ENCODE measurements around the gene TMEM203. TPM values are rescaled to one million over a fixed set of nuclear protein-coding genes. Genes with fewer than 3 reads are reported as not detected.

Gene TMEM203
- total RNA-seq, 4 donors from 2014 or later: 24.7 to 45.9 (median 32.0) TPM

Small RNA genes lying within 50 kb of the gene (microRNA-seq; reads per million reads assigned to microRNA genes)
- 0 reads per million in 2 donors for gene MIR3621 (ENCODE audit: borderline replicate concordance in 2 of 2)

Other genes with a start within 250 kb of the TMEM203 start
- 10 to 100 TPM in 3 of 4 donors, 1 to 10 TPM in 1; 2.3 to 35.2 (median 27.0) TPM for gene PTGDS, start 228.1 kb downstream of the TMEM203 start, total RNA-seq
- under 1 TPM in 1 of 4 donors, not detected in 3; 0.10 TPM for gene LCNL1, start 222.7 kb downstream of the TMEM203 start, total RNA-seq
- gene PAXX, start 213.2 kb downstream of the TMEM203 start, total RNA-seq: 10 to 100 TPM; 10.8 to 15.6 (median 14.6) TPM
- gene CLIC3, start 209.1 kb downstream of the TMEM203 start, total RNA-seq: under 1 TPM in 1 of 4 donors, not detected in 3; 0.36 TPM
- gene ABCA2, start 177.4 kb downstream of the TMEM203 start, total RNA-seq: 10 to 100 TPM; 14.1 to 20.0 (median 16.7) TPM
- gene FUT7, start 173.6 kb downstream of the TMEM203 start, total RNA-seq: not detected
- gene NPDC1, start 159.5 kb downstream of the TMEM203 start, total RNA-seq: 10 to 100 TPM; 11.3 to 22.3 (median 19.0) TPM
- gene ENTPD2, start 151.6 kb downstream of the TMEM203 start, total RNA-seq: under 1 TPM in 2 of 4 donors, not detected in 2; 0.22 to 0.55 TPM
- gene SAPCD2, start 135.1 kb downstream of the TMEM203 start, total RNA-seq: under 1 TPM in 3 of 4 donors, not detected in 1; 0.16 to 0.24 (median 0.17) TPM
- gene UAP1L1, start 128.1 kb downstream of the TMEM203 start, total RNA-seq: 1 to 10 TPM in 2 of 4 donors, under 1 TPM in 2; 0.49 to 2.5 (median 1.5) TPM
- 10 to 100 TPM; 15.9 to 31.9 (median 21.1) TPM for gene MAN1B1, start 118.7 kb downstream of the TMEM203 start, total RNA-seq
- gene DPP7, start 90.9 kb downstream of the TMEM203 start, total RNA-seq: 10 to 100 TPM; 36.9 to 63.1 (median 55.9) TPM
- not detected for gene GRIN1, start 66.5 kb downstream of the TMEM203 start, total RNA-seq
- not detected for gene LRRC26, start 35.6 kb downstream of the TMEM203 start, total RNA-seq
- gene TMEM210, start 33.6 kb downstream of the TMEM203 start, total RNA-seq: not detected
- gene ANAPC2, start 17.1 kb downstream of the TMEM203 start, total RNA-seq: 10 to 100 TPM; 10.2 to 12.4 (median 10.8) TPM
- gene SSNA1, start 17.0 kb downstream of the TMEM203 start, total RNA-seq: 100 to 1,000 TPM in 2 of 4 donors, 10 to 100 TPM in 2; 73.3 to 164 (median 94.4) TPM
- gene TPRN, start 4.9 kb downstream of the TMEM203 start, total RNA-seq: 10 to 100 TPM in 1 of 4 donors, 1 to 10 TPM in 3; 3.4 to 10.2 (median 6.3) TPM
- 1 to 10 TPM; 2.4 to 5.0 (median 4.1) TPM for gene NDOR1, start 52 bp upstream of the TMEM203 start, total RNA-seq
- 1 to 10 TPM; 1.1 to 6.5 (median 1.5) TPM for gene RNF208, start 16.6 kb upstream of the TMEM203 start, total RNA-seq
- under 1 TPM in 1 of 4 donors, not detected in 3; 0.42 TPM for gene CYSRT1, start 19.5 kb upstream of the TMEM203 start, total RNA-seq
- not detected for gene RNF224, start 21.9 kb upstream of the TMEM203 start, total RNA-seq
- gene SLC34A3, start 25.3 kb upstream of the TMEM203 start, total RNA-seq: not detected
- 100 to 1,000 TPM; 222 to 495 (median 363) TPM for gene TUBB4B, start 35.6 kb upstream of the TMEM203 start, total RNA-seq
- gene STPG3, start 45.6 kb upstream of the TMEM203 start, total RNA-seq: not detected
- 10 to 100 TPM; 21.6 to 61.5 (median 39.4) TPM for gene NELFB, start 49.7 kb upstream of the TMEM203 start, total RNA-seq
- gene TOR4A, start 72.1 kb upstream of the TMEM203 start, total RNA-seq: 1 to 10 TPM; 1.2 to 2.8 (median 1.7) TPM
- gene NRARP, start 96.6 kb upstream of the TMEM203 start, total RNA-seq: 1 to 10 TPM; 1.9 to 5.4 (median 3.4) TPM
- gene EXD3, start 217.5 kb upstream of the TMEM203 start, total RNA-seq: 10 to 100 TPM in 1 of 4 donors, 1 to 10 TPM in 3; 4.8 to 12.5 (median 6.4) TPM
- 1 to 10 TPM in 3 of 4 donors, under 1 TPM in 1; 0.41 to 2.5 (median 1.8) TPM for gene NOXA1, start 217.7 kb upstream of the TMEM203 start, total RNA-seq
- gene ENTPD8, start 235.7 kb upstream of the TMEM203 start, total RNA-seq: under 1 TPM in 1 of 4 donors, not detected in 3; 0.23 TPM

Data from gastrocnemius medialis (tissue), 4 donors.